Vagina (tissue), 2 donors: ENCODE measurements around the gene SYT1. TPM values are rescaled to one million over a fixed set of nuclear protein-coding genes. Genes with fewer than 3 reads are reported as not detected.

Experiments
- DNase-seq, 2 donors: peaks; one replicate each; pipeline ENCODE4 v3.0.0-alpha.2; 2017; ENCODE audit errors: extremely low spot score in 2 of 2
- H3K27ac ChIP-seq: fragments of 200-600 bp; sonication (generic); one replicate; pipeline ENCODE4 v1.5.1; 2019
- H3K27me3 ChIP-seq: fragments of 200-600 bp; sonication (generic); one replicate; pipeline ENCODE4 v1.5.1; 2019
- H3K36me3 ChIP-seq, 2 donors: fragments of 200-600 bp; sonication (generic); one replicate each; pipeline ENCODE4 v1.5.1; 2017 to 2019
- H3K4me1 ChIP-seq: fragments of 200-600 bp; sonication (generic); one replicate; pipeline ENCODE4 v1.5.1; 2019
- H3K4me3 ChIP-seq, 2 donors: fragments of 200-600 bp; sonication (generic); 1 replicate in 1 of 2; 2 replicates in 1 of 2; pipeline ENCODE4 v1.5.1; 2016 to 2019
- H3K9me3 ChIP-seq: fragments of 200-600 bp; sonication (generic); one replicate; pipeline ENCODE4 v1.5.1; 2019
- POLR2A ChIP-seq, 2 donors: fragments of 450-650 bp; IDR thresholded peaks; one replicate each; pipeline ENCODE4 v1.6.1; 2017; ENCODE audit warnings: antibody characterized with exemption in 2 of 2, mild to moderate bottlenecking in 2 of 2, moderate library complexity in 2 of 2
- POLR2AphosphoS5 ChIP-seq, 2 donors: sonication (generic); formaldehyde crosslinking; IDR thresholded peaks; one replicate each; pipeline ENCODE4 v1.9.0; 2017; ENCODE audit warnings: antibody characterized with exemption in 2 of 2, mild to moderate bottlenecking in 2 of 2, low read depth in 1 of 2; ENCODE audit not compliant: insufficient read depth in 1 of 2
- intact Hi-C: fragments of 100-400 bp; cut with DNase I; formaldehyde crosslinking; loops from one replicate; pipeline ENCODE4 v1.15.1; 2023
- total RNA-seq: library from RNA; depleted of rRNA; stranded (reverse); fragments of >200 nt; gene quantifications from one replicate; pipeline ENCODE4 v1.2.3, GENCODE V29; 2016
- TF ChIP-seq, protein P1 (sequence below), 3 experiments: fragments of 450-650 bp in 2 of 3; fragments of 200-600 bp in 1 of 3; sonication (generic) in 1 of 3; IDR thresholded peaks; one replicate each; pipeline ENCODE4 v1.5.1; 2017 to 2019; ENCODE audit warnings: antibody characterized with exemption in 3 of 3, mild to moderate bottlenecking in 2 of 3, moderate library complexity in 2 of 3

The SYT1 gene
- total RNA-seq, 1 donor from 2014 or later = 13.3 TPM

DNA sequence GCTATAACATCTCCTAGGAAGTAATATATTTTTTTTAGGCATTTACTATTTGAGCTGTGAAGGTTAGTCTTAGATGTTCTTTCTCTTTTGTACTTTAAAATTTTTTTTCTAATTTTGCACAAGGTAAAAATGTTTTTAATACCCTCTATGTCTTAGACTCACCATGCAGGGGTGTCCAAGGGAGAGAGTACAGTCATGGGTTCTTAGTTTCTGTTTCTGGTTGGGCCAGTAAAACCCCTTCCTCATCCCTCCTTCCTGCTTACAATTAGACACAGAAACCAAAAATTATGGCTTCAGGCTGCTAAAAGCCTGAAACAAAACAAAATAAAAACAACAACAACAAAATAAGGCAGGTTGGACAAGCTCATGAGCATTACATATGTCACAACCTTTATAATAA lies 193.0 kb downstream of the SYT1 start:
- H3K27ac ChIP-seq = no peak overlapping the region
- H3K9me3 ChIP-seq = no peaks in the 10 kb centered on the region
- H3K4me3 ChIP-seq = no peak overlapping the region
- no peaks in the 10 kb centered on the region for H3K36me3 ChIP-seq
- H3K4me1 ChIP-seq = no peaks in the 10 kb centered on the region
- intact Hi-C loops = no loop called here
- TF ChIP-seq POLR2AphosphoS5 (IDR thresholded peaks at IDR 0.05; ENCODE audit: insufficient read depth in 1 of 2, low read depth in 1 of 2) (no peak), POLR2A (IDR thresholded peaks at IDR 0.05) (no peak)
- TF ChIP-seq, protein P1, sequence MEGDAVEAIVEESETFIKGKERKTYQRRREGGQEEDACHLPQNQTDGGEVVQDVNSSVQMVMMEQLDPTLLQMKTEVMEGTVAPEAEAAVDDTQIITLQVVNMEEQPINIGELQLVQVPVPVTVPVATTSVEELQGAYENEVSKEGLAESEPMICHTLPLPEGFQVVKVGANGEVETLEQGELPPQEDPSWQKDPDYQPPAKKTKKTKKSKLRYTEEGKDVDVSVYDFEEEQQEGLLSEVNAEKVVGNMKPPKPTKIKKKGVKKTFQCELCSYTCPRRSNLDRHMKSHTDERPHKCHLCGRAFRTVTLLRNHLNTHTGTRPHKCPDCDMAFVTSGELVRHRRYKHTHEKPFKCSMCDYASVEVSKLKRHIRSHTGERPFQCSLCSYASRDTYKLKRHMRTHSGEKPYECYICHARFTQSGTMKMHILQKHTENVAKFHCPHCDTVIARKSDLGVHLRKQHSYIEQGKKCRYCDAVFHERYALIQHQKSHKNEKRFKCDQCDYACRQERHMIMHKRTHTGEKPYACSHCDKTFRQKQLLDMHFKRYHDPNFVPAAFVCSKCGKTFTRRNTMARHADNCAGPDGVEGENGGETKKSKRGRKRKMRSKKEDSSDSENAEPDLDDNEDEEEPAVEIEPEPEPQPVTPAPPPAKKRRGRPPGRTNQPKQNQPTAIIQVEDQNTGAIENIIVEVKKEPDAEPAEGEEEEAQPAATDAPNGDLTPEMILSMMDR (IDR thresholded peaks at IDR 0.05) = no peak
- no peaks in the 10 kb centered on the region for H3K27me3 ChIP-seq
- no peak for DNase-seq

DNA sequence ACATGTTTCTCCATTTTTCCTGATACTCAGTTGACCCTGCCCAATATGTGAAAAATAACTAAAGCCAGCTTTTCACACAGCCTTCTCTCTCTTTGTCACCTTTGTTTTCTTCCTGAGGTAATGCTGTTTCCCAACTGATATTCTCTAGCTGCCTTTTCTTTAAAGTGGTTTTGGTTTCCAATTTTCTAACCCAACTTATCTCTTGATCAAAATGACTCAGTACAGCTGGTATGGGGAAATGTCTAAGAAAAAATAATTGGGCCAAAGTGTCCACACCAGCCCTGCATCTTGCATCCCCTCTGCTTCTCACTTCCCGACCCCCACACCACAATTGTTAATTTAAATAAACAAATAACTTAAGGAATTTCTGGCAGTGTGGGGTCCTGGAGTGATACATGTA lies 193.8 kb downstream of the SYT1 start:
- Histone ChIP-seq H3K36me3 (no peaks in the 10 kb centered on the region), H3K27ac (no peak overlapping the region), H3K4me1 (no peaks in the 10 kb centered on the region), H3K4me3 (no peak overlapping the region), H3K27me3 (no peaks in the 10 kb centered on the region), H3K9me3 (no peaks in the 10 kb centered on the region)
- no peak for DNase-seq
- intact Hi-C loops = no loop called here
- no peak for TF ChIP-seq POLR2AphosphoS5 (IDR thresholded peaks at IDR 0.05; ENCODE audit: insufficient read depth in 1 of 2, low read depth in 1 of 2)
- TF ChIP-seq POLR2A (IDR thresholded peaks at IDR 0.05) = no peak
- TF ChIP-seq, protein P1 (IDR thresholded peaks at IDR 0.05) = no peak

DNA sequence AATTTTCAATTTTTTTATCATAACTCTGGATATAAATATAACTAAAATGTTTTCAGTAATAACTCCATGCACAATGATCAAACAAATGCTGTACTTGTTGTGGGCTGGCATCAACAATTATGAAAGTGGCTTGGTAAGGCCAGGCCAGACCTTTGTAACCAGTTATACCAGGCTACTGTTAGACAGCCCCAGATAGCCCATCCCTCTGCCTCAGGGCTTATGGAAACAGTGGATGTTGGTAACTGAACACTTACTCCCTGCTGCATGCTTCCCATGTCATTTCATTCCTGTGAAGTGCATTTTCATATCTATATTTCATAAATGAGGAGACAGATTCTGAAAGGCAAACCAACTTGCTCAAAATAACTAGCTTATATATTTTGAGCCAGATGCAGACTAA lies 195.0 kb downstream of the SYT1 start:
- Histone ChIP-seq H3K9me3 (no peaks in the 10 kb centered on the region), H3K27me3 (no peaks in the 10 kb centered on the region), H3K4me1 (no peaks in the 10 kb centered on the region), H3K4me3 (no peak overlapping the region), H3K36me3 (no peaks in the 10 kb centered on the region), H3K27ac (no peak overlapping the region)
- DNase-seq = no peak
- TF ChIP-seq POLR2AphosphoS5 (IDR thresholded peaks at IDR 0.05; ENCODE audit: insufficient read depth in 1 of 2, low read depth in 1 of 2) (no peak), POLR2A (IDR thresholded peaks at IDR 0.05) (no peak)
- TF ChIP-seq, protein P1 (IDR thresholded peaks at IDR 0.05) = no peak
- intact Hi-C loops = no loop called here

DNA sequence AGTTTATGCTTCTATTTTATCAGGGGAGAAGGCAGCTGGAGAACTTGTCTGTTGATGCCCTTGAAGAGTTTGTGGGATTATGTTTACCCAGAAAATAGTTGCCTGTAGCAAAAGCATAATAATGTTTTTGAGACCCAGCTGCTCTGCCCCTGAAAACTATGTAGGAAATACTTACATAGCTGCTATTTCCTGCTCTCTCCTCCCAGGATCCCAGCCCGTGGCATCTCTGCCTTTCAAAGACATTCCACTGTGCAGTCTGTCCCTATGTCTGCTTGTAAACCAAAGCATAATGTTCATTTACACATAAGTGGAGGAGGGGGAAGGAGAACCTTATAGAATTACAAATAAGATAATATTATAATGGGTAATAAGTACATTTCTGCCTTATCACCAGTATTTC lies 198.7 kb downstream of the SYT1 start:
- Histone ChIP-seq H3K36me3 (no peaks in the 10 kb centered on the region), H3K27ac (no peak overlapping the region), H3K9me3 (no peaks in the 10 kb centered on the region), H3K4me1 (no peaks in the 10 kb centered on the region), H3K27me3 (no peaks in the 10 kb centered on the region), H3K4me3 (no peak overlapping the region)
- TF ChIP-seq, protein P1 (IDR thresholded peaks at IDR 0.05) = no peak
- TF ChIP-seq POLR2AphosphoS5 (IDR thresholded peaks at IDR 0.05; ENCODE audit: insufficient read depth in 1 of 2, low read depth in 1 of 2) = no peak
- no peak for TF ChIP-seq POLR2A (IDR thresholded peaks at IDR 0.05)
- intact Hi-C loops = no loop called here
- DNase-seq = no peak

DNA sequence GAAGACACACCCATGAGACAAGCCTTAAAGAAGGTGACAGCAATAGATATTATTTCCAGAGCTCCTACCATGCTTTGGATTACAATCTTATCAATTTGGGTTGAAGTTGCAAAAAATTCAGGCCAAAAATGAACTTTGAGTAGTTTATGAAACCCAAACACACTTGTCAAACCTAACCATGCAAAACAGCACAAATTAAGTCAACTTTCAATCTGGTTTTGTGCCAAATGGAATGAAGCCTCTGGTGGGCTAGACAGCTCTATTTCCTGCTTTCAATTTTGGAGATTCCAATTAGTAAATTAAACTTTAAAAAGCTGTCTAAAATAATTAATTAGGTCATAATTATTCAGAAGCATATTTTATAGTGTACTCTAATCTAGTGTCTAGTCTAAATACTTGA lies 203.4 kb downstream of the SYT1 start:
- intact Hi-C loops = no loop called here
- Histone ChIP-seq H3K4me1 (no peaks in the 10 kb centered on the region), H3K27ac (no peak overlapping the region), H3K36me3 (no peaks in the 10 kb centered on the region), H3K4me3 (no peak overlapping the region), H3K27me3 (no peaks in the 10 kb centered on the region), H3K9me3 (no peaks in the 10 kb centered on the region)
- no peak for TF ChIP-seq POLR2A (IDR thresholded peaks at IDR 0.05)
- no peak for TF ChIP-seq POLR2AphosphoS5 (IDR thresholded peaks at IDR 0.05; ENCODE audit: insufficient read depth in 1 of 2, low read depth in 1 of 2)
- TF ChIP-seq, protein P1 (IDR thresholded peaks at IDR 0.05) = no peak
- DNase-seq = no peak
